Upper lobe of left lung (tissue), 6 donors: ENCODE data around the gene PLCE1. TPM values are rescaled to one million over a fixed set of nuclear protein-coding genes. Genes with fewer than 3 reads are reported as not detected.
A peak's percentile ranks its signal among the peaks of the same experiment; 100 is the strongest.
"Not testable (repeated sequence)": the region's sequence is repeated elsewhere in the genome, so short reads cannot be mapped to it uniquely, and the experiment has no call there.

Source experiments
- ATAC-seq, 2 donors: fragments of 200-7000 bp; cut with Tn5 transposase; one replicate each; pipeline ENCODE4 v1.9.1; 2022; ENCODE audit warnings: mild to moderate bottlenecking in 2 of 2, moderate library complexity in 2 of 2; ENCODE audit not compliant: low FRiP score in 2 of 2
- DNase-seq, 2 donors: peaks; one replicate each; pipeline ENCODE4 v3.0.0-alpha.2; 2019 to 2020
- H3K27ac ChIP-seq, 4 donors: fragments of 200-600 bp; sonication (generic); one replicate each; pipeline ENCODE4 v1.5.1; 2016 to 2019
- H3K27me3 ChIP-seq, 4 donors: fragments of 200-600 bp; sonication (generic); one replicate each; pipeline ENCODE4 v1.5.1; 2017 to 2019
- H3K36me3 ChIP-seq, 4 donors: fragments of 200-600 bp; sonication (generic); one replicate each; pipeline ENCODE4 v1.5.1; 2016 to 2019
- H3K4me1 ChIP-seq, 4 donors: fragments of 200-600 bp; sonication (generic); one replicate each; pipeline ENCODE4 v1.5.1; 2018 to 2019
- H3K4me3 ChIP-seq, 4 donors: fragments of 200-600 bp; sonication (generic); one replicate each; pipeline ENCODE4 v1.5.1; 2017 to 2019; ENCODE audit warnings: mild to moderate bottlenecking in 2 of 4, moderate library complexity in 1 of 4
- H3K9me3 ChIP-seq, 4 donors: fragments of 200-600 bp; sonication (generic); one replicate each; pipeline ENCODE4 v1.5.1; 2018 to 2019
- CTCF ChIP-seq, 6 experiments: fragments of 450-650 bp in 4 of 6; fragments of 200-600 bp in 2 of 6; sonication (generic) in 2 of 6; IDR thresholded peaks; one replicate each; pipeline ENCODE4 v1.5.1; 2016 to 2019; ENCODE audit warnings: antibody characterized with exemption in 6 of 6
- EP300 ChIP-seq, 4 donors: sonication (generic); formaldehyde crosslinking; IDR thresholded peaks; one replicate each; pipeline ENCODE4 v1.5.1; 2017; ENCODE audit warnings: antibody characterized with exemption in 4 of 4, control low read depth in 2 of 4
- POLR2A ChIP-seq, 4 donors: fragments of 450-650 bp; IDR thresholded peaks; one replicate each; pipeline ENCODE4 v1.5.1; 2016 to 2017; ENCODE audit warnings: antibody characterized with exemption in 4 of 4, mild to moderate bottlenecking in 2 of 4
- POLR2AphosphoS5 ChIP-seq, 2 donors: sonication (generic); formaldehyde crosslinking; IDR thresholded peaks; one replicate each; pipeline ENCODE4 v1.5.1; 2017; ENCODE audit warnings: antibody characterized with exemption in 2 of 2
- WGBS, 2 donors: methylation state at CpG; one replicate each; pipeline ENCODE4 v1.1.5; 2017 to 2018; 5-methylcytosine and 5-hydroxymethylcytosine counted together
- total RNA-seq, 6 donors: library from RNA; depleted of rRNA in 4 of 6; stranded (reverse); fragments of >200 nt in 4 of 6; gene quantifications; one replicate each; pipeline versions ENCODE4 v1.1.0 to v1.2.1, GENCODE V29; 2016 to 2021
- donor health status: DM: no; HTN: no; CAD: no; lungs with moderate emphysema.
- donor health status: DM: no; HTN: yes; CAD: no; lungs with severe emphysema.

The PLCE1 gene
- total RNA-seq, 6 donors from 2014 or later = 8.4 to 15.0 (median 12.3) TPM

- ATAC-seq (no peak), DNase-seq (no peak)
- H3K36me3 ChIP-seq = no peaks in the 10 kb centered on the region
- H3K27me3 ChIP-seq = no peaks in the 10 kb centered on the region
- TF ChIP-seq POLR2AphosphoS5 (IDR thresholded peaks at IDR 0.05) (no peak), EP300 (IDR thresholded peaks at IDR 0.05) (no peak), CTCF (IDR thresholded peaks at IDR 0.05) (no peak), POLR2A (IDR thresholded peaks at IDR 0.05) (no peak)
- H3K27ac ChIP-seq = no peak overlapping the region
- no peak overlapping the region for H3K4me3 ChIP-seq
- H3K4me1 ChIP-seq = no peaks in the 10 kb centered on the region
- H3K9me3 ChIP-seq = no peaks in the 10 kb centered on the region
These were observed 27.8 kb upstream of the PLCE1 start for GRCh38 chr10:93965911-93966310.

DNA sequence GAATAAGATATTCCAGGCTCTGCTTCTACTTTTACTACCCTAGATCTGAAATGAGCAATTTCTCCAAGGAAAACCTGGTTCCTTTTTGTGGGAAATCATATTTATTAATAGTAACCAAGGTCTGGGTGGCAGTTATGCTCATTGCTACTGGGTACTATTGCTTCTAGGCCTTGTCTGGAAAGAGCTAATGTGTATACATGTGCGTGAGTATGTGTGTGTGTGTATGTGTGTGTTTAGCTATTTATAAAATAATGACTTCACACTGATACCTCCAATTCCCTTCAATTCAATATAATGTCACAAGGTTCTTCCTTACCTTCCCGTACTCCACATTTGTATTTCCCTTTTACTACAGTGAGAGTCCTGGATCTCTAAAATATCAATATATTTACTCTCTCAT lies 26.0 kb upstream of the PLCE1 start:
- TF ChIP-seq EP300 (IDR thresholded peaks at IDR 0.05) = no peak
- Histone ChIP-seq H3K36me3 (no peaks in the 10 kb centered on the region), H3K27ac (no peak overlapping the region), H3K9me3 (no peaks in the 10 kb centered on the region), H3K4me3 (no peak overlapping the region), H3K4me1 (no peaks in the 10 kb centered on the region), H3K27me3 (no peaks in the 10 kb centered on the region)
- WGBS, 2 donors = 94 to 95% methylated on average over 2 of the region's 2 CpGs
- no peak for ATAC-seq
- DNase-seq = no peak

GRCh38 chr10:93968540-93968945 lies 25.2 kb upstream of the PLCE1 start:
- no peak overlapping the region for H3K4me3 ChIP-seq
- no peaks in the 10 kb centered on the region for H3K4me1 ChIP-seq
- H3K9me3 ChIP-seq = no peaks in the 10 kb centered on the region
- no peaks in the 10 kb centered on the region for H3K27me3 ChIP-seq
- no peak for DNase-seq
- peak in 1 of 2 donors; percentile 16 for TF ChIP-seq POLR2AphosphoS5 (IDR thresholded peaks at IDR 0.05)
- TF ChIP-seq POLR2A (IDR thresholded peaks at IDR 0.05) = no peak
- WGBS, 2 donors = 77 to 89% methylated on average over 4 of the region's 4 CpGs
- H3K27ac ChIP-seq = no peak overlapping the region
- ATAC-seq = no peak
- H3K36me3 ChIP-seq = no peaks in the 10 kb centered on the region

DNA sequence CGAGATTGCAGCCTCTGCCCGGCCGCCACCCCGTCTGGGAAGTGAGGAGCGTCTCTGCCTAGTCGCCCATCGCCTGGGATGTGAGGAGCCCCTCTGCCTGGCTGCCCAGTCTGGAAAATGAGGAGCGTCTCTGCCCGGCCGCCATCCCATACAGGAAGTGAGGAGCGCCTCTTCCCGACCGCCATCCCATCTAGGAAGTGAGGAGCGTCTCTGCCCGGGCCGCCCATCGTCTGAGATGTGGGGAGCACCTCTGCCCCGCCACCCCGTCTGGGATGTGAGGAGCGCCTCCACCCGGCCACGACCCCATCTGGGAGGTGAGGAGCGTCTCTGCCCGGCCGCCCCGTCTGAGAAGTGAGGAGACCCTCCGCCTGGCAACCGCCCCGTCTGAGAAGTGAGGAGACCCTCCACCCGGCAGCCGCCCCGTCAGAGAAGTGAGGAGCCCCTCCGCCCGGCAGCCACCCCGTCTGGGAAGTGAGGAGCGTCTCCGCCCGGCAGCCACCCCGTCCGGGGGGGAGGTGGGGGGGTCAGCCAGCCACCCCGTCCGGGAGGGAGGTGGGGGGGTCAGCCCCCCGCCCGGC lies 23.2 kb upstream of the PLCE1 start:
- peak in 1 of 2 donors; percentile 68 for DNase-seq
- not testable (repeated sequence) for H3K4me3 ChIP-seq, H3K36me3 ChIP-seq, H3K9me3 ChIP-seq, H3K4me1 ChIP-seq, H3K27me3 ChIP-seq, H3K27ac ChIP-seq, ATAC-seq
- 95 to 97% methylated on average over 11 to 37 of the region's 44 CpGs for WGBS, 2 donors

- ATAC-seq = no peak
- Histone ChIP-seq H3K4me1 (no peaks in the 10 kb centered on the region), H3K4me3 (no peak overlapping the region), H3K9me3 (no peaks in the 10 kb centered on the region), H3K27ac (no peak overlapping the region), H3K36me3 (no peaks in the 10 kb centered on the region), H3K27me3 (no peaks in the 10 kb centered on the region)
- no peak for DNase-seq
- TF ChIP-seq POLR2A (IDR thresholded peaks at IDR 0.05) (no peak), CTCF (IDR thresholded peaks at IDR 0.05) (no peak), POLR2AphosphoS5 (IDR thresholded peaks at IDR 0.05) (no peak), EP300 (IDR thresholded peaks at IDR 0.05) (no peak)
- WGBS, 2 donors = 89 to 97% methylated on average over 2 of the region's 2 CpGs
These were observed 19.8 kb upstream of the PLCE1 start for GRCh38 chr10:93973748-93974445.

DNA sequence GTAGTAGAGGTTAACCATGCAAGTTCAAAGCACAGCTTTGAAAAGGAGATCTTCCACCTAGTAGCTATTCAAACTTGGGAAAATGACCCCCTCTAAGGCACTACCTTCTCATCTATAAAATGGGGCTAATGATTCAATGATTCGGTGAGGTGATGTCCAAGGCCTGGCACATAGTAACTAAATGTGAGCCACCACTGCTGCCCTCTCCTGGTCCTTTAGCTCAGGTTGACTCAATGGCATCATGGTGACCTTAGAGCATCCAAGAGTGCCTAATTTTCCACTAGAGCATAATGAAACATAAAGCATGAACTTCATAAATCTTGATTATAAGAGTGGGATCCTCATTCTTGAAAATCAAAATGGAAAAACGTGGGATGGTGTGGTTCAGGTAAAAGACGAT lies 16.3 kb upstream of the PLCE1 start:
- 71 to 74% methylated on average over 3 of the region's 3 CpGs for WGBS, 2 donors
- no peak overlapping the region for H3K27ac ChIP-seq
- no peak for TF ChIP-seq POLR2A (IDR thresholded peaks at IDR 0.05)

DNA sequence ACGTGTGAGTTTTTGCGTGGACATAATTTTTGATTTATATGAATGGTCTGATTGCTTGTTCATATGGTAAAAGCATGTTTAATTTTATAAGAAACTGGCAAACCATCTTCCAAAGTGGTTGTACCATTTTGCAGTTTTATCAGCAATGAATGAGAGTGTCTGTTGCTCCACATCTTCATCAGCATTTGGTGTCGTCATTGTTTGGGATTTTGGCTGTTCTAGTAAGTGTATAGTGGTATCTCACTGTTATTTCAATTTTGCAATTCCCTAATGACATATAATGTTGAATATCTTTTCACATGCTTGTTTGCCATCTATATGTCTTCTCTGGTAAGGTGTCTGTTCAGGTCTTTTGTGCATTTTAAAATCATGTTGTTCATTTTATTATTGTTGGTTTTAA lies 13.2 kb upstream of the PLCE1 start:
- DNase-seq = no peak
- Histone ChIP-seq H3K27me3 (no peaks in the 10 kb centered on the region), H3K9me3 (no peaks in the 10 kb centered on the region), H3K4me1 (no peaks in the 10 kb centered on the region), H3K27ac (no peak overlapping the region), H3K4me3 (no peak overlapping the region), H3K36me3 (no peaks in the 10 kb centered on the region)
- 88 to 89% methylated on average over 3 of the region's 3 CpGs for WGBS, 2 donors
- TF ChIP-seq CTCF (IDR thresholded peaks at IDR 0.05) = no peak
- TF ChIP-seq POLR2A (IDR thresholded peaks at IDR 0.05) = no peak
- TF ChIP-seq POLR2AphosphoS5 (IDR thresholded peaks at IDR 0.05) = no peak
- TF ChIP-seq EP300 (IDR thresholded peaks at IDR 0.05) = no peak
- ATAC-seq = no peak

More for the DNA sequence above, 16.3 kb upstream of the PLCE1 start:
- no peaks in the 10 kb centered on the region for H3K4me1 ChIP-seq
- no peaks in the 10 kb centered on the region for H3K9me3 ChIP-seq
- DNase-seq = no peak
- no peaks in the 10 kb centered on the region for H3K27me3 ChIP-seq
- no peak for ATAC-seq
- H3K36me3 ChIP-seq = no peaks in the 10 kb centered on the region
- H3K4me3 ChIP-seq = no peak overlapping the region
